ENCODE data around the gene MAP4K5. TPM values are rescaled to one million over a fixed set of nuclear protein-coding genes. Genes with fewer than 3 reads are reported as not detected.
A peak's percentile ranks its signal among the peaks of the same experiment; 100 is the strongest.

MAP4K5 gene
- total RNA-seq, 4 donors from 2014 or later, result 73.6 to 143 (median 124) TPM

- intact Hi-C loops (cut with DNase I), result loop anchor here (5.0 kb wide), 1 partner anchor 211 kb away; no protein-coding TSS in a partner anchor
Measured at GRCh38 chr14:50533241-50533705, 904 bp upstream of the MAP4K5 start.

GRCh38 chr14:50531595-50532501 is 521 bp downstream of the MAP4K5 start:
- no peak for TF ChIP-seq POLR2A (IDR thresholded peaks at IDR 0.05)
- TF ChIP-seq CTCF (IDR thresholded peaks at IDR 0.05), result no peak
- intact Hi-C loops (cut with DNase I), result loop anchor here (5.0 kb wide), 1 partner anchor 210 kb away; no protein-coding TSS in a partner anchor
- Histone ChIP-seq H3K9me3 (no peaks in the 10 kb centered on the region), H3K36me3 (no peaks in the 10 kb centered on the region), H3K27me3 (no peaks in the 10 kb centered on the region), H3K4me3 (peak overlapping the region; percentile 78 to 92 (median 88)), H3K4me1 (peaks cover 10 to 66% (median 21%) of the 10 kb centered on the region in 3 donors), H3K27ac (peak overlapping the region; percentile 96 to 98 (median 97))
- WGBS, 2 donors, result 1 to 2% methylated on average over 6 to 8 of the region's 82 CpGs
- peak; percentile 30 for DNase-seq

More at GRCh38 chr14:50533241-50533705, 904 bp upstream of the MAP4K5 start:
- Histone ChIP-seq H3K4me3 (peak overlapping the region; percentile 78 to 92 (median 88)), H3K27ac (peak overlapping the region; percentile 96 to 98 (median 97)), H3K36me3 (no peaks in the 10 kb centered on the region), H3K9me3 (no peaks in the 10 kb centered on the region), H3K27me3 (no peaks in the 10 kb centered on the region), H3K4me1 (peaks cover 10 to 53% (median 21%) of the 10 kb centered on the region in 3 donors)
- WGBS, 2 donors, result 22 to 31% methylated on average over 5 of the region's 5 CpGs
- no peak for TF ChIP-seq POLR2A (IDR thresholded peaks at IDR 0.05)
- no peak for TF ChIP-seq CTCF (IDR thresholded peaks at IDR 0.05)
- no peak for DNase-seq

- TF ChIP-seq POLR2A (IDR thresholded peaks at IDR 0.05) (no peak), CTCF (IDR thresholded peaks at IDR 0.05) (no peak)
- H3K36me3 ChIP-seq, result no peaks in the 10 kb centered on the region
- DNase-seq, result no peak
- no peaks in the 10 kb centered on the region for H3K9me3 ChIP-seq
- 15 to 21% methylated on average over 8 of the region's 8 CpGs for WGBS, 2 donors
- H3K27me3 ChIP-seq, result no peaks in the 10 kb centered on the region
- H3K27ac ChIP-seq, result peak overlapping the region; percentile 96 to 98 (median 97)
- peaks cover 10 to 76% (median 21%) of the 10 kb centered on the region in 3 donors for H3K4me1 ChIP-seq
- intact Hi-C loops (cut with DNase I), result loop anchor here (5.0 kb wide), 1 partner anchor 209 kb away; no protein-coding TSS in a partner anchor
- peak overlapping the region; percentile 78 to 92 (median 88) for H3K4me3 ChIP-seq
Measured at GRCh38 chr14:50530794-50531365, 1.5 kb downstream of the MAP4K5 start.

- no peaks in the 10 kb centered on the region for H3K36me3 ChIP-seq
- H3K27ac ChIP-seq, result peak overlapping the region in 3 of 4 donors; percentile 97 to 98 (median 97)
- H3K27me3 ChIP-seq, result no peaks in the 10 kb centered on the region
- 7 to 11% methylated on average over 1 of the region's 1 CpG for WGBS, 2 donors
- TF ChIP-seq CTCF (IDR thresholded peaks at IDR 0.05) (no peak), POLR2A (IDR thresholded peaks at IDR 0.05) (no peak)
- DNase-seq, result no peak
- H3K9me3 ChIP-seq, result no peaks in the 10 kb centered on the region
- intact Hi-C loops (cut with DNase I), result loop anchor here (5.0 kb wide), 1 partner anchor 208 kb away; no protein-coding TSS in a partner anchor
- H3K4me3 ChIP-seq, result peak overlapping the region in 3 of 4 donors; percentile 78 to 91 (median 85)
- H3K4me1 ChIP-seq, result peaks cover 13 to 81% (median 25%) of the 10 kb centered on the region in 3 donors
Measured at GRCh38 chr14:50530358-50530757, 2.0 kb downstream of the MAP4K5 start.

Data from esophagus squamous epithelium (tissue), 5 donors.